ENCODE measurements around the gene FRS2.

DNA sequence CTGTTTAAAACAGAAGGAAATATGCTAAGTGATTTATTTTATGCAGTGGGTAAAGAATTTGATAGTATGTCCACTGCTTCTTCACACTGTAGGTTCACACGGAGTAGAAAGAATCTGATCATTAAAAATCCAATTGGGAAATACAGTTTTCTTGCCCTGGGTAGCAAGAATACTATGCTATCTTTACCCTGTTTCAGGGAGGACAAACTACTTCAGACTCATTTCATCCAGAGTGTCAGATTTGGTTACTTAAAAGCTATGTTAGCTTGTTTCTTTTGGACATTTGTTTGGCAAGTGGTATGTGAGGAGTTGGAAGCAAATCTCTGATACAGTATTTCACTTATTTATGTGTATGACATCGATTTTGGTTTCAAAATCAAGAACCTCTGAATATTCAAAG is 4.3 kb downstream of the FRS2 start:
- TF ChIP-seq, protein P1, sequence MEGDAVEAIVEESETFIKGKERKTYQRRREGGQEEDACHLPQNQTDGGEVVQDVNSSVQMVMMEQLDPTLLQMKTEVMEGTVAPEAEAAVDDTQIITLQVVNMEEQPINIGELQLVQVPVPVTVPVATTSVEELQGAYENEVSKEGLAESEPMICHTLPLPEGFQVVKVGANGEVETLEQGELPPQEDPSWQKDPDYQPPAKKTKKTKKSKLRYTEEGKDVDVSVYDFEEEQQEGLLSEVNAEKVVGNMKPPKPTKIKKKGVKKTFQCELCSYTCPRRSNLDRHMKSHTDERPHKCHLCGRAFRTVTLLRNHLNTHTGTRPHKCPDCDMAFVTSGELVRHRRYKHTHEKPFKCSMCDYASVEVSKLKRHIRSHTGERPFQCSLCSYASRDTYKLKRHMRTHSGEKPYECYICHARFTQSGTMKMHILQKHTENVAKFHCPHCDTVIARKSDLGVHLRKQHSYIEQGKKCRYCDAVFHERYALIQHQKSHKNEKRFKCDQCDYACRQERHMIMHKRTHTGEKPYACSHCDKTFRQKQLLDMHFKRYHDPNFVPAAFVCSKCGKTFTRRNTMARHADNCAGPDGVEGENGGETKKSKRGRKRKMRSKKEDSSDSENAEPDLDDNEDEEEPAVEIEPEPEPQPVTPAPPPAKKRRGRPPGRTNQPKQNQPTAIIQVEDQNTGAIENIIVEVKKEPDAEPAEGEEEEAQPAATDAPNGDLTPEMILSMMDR (IDR thresholded peaks at IDR 0.05), result no peak
- TF ChIP-seq POLR2A (IDR thresholded peaks at IDR 0.05), result no peak
